ENCODE measurements around the gene ZNF691.
"Not testable (repeated sequence)": the region's sequence is repeated elsewhere in the genome, so short reads cannot be mapped to it uniquely, and the experiment has no call there.

Gene ZNF691

DNA sequence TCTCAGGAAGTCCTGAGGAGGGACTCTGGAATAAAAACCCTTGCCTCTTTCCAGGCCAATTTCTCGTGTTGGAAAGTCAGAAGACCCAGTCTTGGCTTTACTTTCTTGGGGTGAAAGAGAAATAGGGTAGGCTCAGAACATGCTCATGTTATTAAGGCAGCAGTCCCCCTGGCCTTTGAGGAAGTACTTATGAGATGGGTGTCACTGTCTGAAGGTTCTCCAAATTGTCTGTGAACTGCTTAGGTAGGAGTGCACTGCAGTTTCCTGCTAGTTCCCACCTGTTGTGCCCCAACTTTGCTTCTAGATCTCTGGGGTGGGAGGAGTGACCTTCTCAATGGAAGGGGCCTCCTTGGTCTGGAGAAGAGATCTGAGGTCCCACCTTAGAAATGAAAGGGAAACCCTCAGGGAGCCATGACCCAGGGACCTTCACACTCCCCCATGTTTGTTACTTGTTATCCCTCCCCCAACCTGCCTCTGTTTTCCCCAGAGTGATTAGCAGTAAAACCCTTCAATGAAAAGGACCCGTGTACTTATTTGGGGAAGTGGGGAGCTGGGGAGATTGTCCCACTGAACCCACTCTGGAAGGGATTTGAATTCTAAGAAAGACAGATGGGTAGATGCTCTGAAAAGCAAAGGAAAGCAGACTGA, 5.7 kb downstream of the ZNF691 start:
- CTCF ChIA-PET = interaction anchor here (0.7 kb wide), 1 partner anchor 10 kb away, joined by 3 read pairs; no protein-coding TSS in a partner anchor
- POLR2A ChIA-PET = no interaction called here
- TF ChIP-seq, protein P1, sequence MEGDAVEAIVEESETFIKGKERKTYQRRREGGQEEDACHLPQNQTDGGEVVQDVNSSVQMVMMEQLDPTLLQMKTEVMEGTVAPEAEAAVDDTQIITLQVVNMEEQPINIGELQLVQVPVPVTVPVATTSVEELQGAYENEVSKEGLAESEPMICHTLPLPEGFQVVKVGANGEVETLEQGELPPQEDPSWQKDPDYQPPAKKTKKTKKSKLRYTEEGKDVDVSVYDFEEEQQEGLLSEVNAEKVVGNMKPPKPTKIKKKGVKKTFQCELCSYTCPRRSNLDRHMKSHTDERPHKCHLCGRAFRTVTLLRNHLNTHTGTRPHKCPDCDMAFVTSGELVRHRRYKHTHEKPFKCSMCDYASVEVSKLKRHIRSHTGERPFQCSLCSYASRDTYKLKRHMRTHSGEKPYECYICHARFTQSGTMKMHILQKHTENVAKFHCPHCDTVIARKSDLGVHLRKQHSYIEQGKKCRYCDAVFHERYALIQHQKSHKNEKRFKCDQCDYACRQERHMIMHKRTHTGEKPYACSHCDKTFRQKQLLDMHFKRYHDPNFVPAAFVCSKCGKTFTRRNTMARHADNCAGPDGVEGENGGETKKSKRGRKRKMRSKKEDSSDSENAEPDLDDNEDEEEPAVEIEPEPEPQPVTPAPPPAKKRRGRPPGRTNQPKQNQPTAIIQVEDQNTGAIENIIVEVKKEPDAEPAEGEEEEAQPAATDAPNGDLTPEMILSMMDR (IDR thresholded peaks at IDR 0.05; ENCODE audit: insufficient read depth, low read length, missing control alignments) = no peak
- DNase-seq (ENCODE audit: low read depth, low spot score) = no peak
- no peak overlapping the region for H3K4me3 ChIP-seq (ENCODE audit: low read depth, low read length)

DNA sequence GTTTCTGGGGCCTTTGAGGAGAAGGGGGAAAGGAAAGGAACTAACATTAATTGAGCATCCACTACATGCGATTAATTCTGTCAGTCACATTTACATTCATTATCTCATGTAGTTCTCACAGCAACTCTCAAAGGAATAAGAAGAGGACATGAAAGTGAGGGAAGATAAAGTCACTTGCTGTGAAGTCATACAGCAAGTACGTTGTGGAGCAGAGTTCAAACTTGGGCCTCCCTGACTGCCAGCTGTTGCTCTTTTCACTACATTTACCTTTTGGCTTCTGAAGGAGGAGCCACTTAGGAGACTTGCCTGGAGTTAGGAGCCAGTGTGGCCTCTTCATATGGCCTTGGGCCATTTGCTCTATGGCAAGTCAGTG, 6.2 kb downstream of the ZNF691 start:
- POLR2A ChIA-PET = no interaction called here
- TF ChIP-seq, protein P1 (IDR thresholded peaks at IDR 0.05; ENCODE audit: insufficient read depth, low read length, missing control alignments) = no peak
- CTCF ChIA-PET = no interaction called here
- DNase-seq (ENCODE audit: low read depth, low spot score) = no peak
- no peak overlapping the region for H3K4me3 ChIP-seq (ENCODE audit: low read depth, low read length)

DNA sequence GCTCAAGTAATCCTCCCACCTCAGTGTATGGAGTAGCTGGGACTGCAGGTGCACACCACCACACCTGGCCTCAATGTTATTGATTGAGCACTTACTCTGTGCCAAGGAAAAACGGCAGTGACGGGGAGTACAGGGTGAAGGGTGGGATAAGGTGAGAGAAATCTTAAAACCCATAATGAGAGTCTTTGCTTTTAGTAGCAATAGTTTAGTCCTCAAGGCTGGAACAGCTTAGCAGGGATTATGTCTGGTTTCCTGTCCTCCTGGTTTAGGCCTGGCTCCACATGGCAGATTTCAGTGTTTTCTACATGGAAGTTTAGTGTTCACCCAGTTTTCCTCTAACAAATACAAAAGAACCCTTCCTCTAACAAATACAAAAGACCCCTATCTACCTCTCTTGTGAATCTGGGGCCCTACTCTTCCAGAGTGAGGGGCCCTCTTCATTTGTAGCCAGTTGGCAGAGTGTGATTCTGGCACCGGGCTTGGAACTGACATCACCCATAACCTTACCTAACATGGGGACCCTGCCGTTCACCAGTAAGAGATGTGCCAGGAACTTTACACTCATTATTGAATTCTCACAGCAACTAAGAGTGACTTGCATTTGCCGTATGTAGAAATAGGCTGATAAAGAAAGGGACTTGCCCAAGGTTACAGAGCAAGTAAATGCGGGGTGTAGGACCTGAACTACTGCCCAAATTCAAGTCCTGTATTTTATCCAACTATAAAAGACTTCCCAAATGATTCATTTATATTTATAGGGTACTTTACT, 6.9 kb downstream of the ZNF691 start:
- ChIA-PET POLR2A (no interaction called here), CTCF (interaction anchor here (1.0 to 1.2 kb wide), 2 partner anchors 9 to 17 kb away, joined by 3 read pairs; no protein-coding TSS in a partner anchor)
- H3K4me3 ChIP-seq (ENCODE audit: low read depth, low read length) = no peak overlapping the region
- no peak for DNase-seq (ENCODE audit: low read depth, low spot score)
- TF ChIP-seq, protein P1 (IDR thresholded peaks at IDR 0.05; ENCODE audit: insufficient read depth, low read length, missing control alignments) = no peak

DNA sequence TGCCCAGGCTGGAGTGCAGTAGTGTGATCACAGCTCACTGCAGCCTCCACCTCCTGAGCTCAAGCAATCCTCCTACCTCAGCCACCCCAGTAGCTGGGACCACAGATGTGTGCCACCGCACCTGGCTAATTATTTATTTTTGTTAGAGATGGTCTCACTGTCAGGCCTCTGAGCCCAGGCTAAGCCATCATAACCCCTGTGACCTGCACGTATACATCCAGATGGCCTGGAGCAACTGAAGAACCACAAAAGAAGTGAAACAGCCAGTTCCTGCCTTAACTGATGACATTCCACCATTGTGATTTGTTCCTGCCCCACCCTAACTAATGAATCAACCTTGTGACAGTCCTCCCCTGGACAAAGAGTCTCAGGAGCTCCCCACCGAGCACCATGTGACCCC, 10.1 kb downstream of the ZNF691 start:
- CTCF ChIA-PET = interaction anchor here (1.3 kb wide), 1 partner anchor 10 kb away, joined by 6 read pairs; the partner anchor contains the start of gene ZNF691
- DNase-seq (ENCODE audit: low read depth, low spot score); H3K4me3 ChIP-seq (ENCODE audit: low read depth, low read length); POLR2A ChIA-PET: not testable (repeated sequence)

DNA sequence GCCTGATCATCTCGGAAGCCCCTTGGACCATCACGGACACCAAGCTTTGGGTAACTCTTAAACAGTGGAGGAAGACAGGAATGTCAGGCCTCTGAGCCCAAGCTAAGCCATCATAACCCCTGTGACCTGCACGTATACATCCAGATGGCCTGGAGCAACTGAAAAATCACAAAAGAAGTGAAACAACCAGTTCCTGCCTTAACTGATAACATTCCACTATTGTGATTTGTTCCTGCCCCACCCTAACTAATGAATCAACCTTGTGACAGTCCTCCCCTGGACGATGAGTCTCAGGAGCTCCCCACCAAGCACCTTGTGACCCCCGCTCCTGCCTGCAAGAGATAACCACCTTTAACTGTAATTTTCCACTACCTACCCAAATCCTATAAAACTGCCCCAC, 13.0 kb downstream of the ZNF691 start:
- CTCF ChIA-PET = interaction anchor here (1.3 kb wide), 1 partner anchor 13 kb away, joined by 4 read pairs; the partner anchor contains the start of gene ZNF691
- POLR2A ChIA-PET; DNase-seq (ENCODE audit: low read depth, low spot score); H3K4me3 ChIP-seq (ENCODE audit: low read depth, low read length): not testable (repeated sequence)

DNA sequence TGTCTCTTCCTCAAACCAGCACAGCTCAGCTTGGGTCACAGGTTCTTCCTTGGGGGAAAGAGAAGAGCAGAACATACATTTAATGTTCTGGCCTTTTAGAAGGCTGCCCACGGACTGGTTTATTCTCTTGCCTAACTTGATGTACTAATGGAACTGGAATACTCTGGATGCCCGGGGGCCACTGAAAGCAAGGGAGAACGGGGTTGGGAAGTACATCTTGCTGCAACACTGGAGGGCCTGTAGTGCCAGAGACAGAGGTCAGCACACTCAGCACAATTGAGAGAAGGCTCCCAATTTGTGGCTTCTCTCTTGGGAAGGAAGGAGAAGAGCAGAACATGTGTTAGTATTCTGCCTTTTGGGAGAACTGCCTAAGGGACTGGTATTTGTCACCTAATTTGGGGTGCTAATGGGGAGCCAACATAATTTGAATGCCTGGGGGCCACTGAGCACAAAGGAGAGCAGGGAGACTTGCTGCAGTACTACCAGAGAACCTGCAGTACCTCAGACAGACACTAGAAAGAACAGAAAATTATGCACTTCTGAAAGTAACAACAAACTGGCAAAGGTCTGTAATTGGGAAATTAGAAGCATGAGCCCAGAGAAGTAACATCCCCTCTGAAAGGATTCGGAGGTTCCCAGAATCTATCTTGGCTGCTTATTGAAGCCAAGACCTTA, 14.1 kb downstream of the ZNF691 start:
- TF ChIP-seq, protein P1 (IDR thresholded peaks at IDR 0.05; ENCODE audit: insufficient read depth, low read length, missing control alignments) = no peak
- ChIA-PET POLR2A (no interaction called here), CTCF (no interaction called here)
- no peak for DNase-seq (ENCODE audit: low read depth, low spot score)
- H3K4me3 ChIP-seq (ENCODE audit: low read depth, low read length) = no peak overlapping the region

DNA sequence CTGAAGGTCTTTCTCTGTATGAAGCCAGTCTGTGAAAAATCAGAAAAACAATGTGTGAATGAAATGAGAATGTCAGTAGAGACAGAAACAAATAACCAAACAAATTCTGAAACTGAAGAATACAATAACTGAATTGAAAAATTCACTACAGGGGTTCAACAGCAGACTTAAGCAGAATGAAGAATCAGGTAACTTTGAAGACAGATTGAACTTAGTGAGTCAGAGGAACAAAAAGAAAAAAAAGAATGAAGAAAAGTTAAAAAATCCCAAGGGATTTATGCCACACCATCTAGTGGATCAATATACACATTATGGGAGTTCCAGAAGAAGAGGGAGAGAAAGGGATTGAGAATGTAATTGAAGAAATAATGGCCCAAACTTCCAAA, 14.6 kb downstream of the ZNF691 start:
- no peak overlapping the region for H3K4me3 ChIP-seq (ENCODE audit: low read depth, low read length)
- TF ChIP-seq, protein P1 (IDR thresholded peaks at IDR 0.05; ENCODE audit: insufficient read depth, low read length, missing control alignments) = no peak
- DNase-seq (ENCODE audit: low read depth, low spot score) = no peak
- ChIA-PET CTCF (no interaction called here), POLR2A (no interaction called here)

Data from AG04449 (cell line).